ENCODE results near the gene ORC5.
A peak's percentile ranks its signal among the peaks of the same experiment; 100 is the strongest.
"Not testable (repeated sequence)": the region's sequence is repeated elsewhere in the genome, so short reads cannot be mapped to it uniquely, and the experiment has no call there.

Gene ORC5

DNA sequence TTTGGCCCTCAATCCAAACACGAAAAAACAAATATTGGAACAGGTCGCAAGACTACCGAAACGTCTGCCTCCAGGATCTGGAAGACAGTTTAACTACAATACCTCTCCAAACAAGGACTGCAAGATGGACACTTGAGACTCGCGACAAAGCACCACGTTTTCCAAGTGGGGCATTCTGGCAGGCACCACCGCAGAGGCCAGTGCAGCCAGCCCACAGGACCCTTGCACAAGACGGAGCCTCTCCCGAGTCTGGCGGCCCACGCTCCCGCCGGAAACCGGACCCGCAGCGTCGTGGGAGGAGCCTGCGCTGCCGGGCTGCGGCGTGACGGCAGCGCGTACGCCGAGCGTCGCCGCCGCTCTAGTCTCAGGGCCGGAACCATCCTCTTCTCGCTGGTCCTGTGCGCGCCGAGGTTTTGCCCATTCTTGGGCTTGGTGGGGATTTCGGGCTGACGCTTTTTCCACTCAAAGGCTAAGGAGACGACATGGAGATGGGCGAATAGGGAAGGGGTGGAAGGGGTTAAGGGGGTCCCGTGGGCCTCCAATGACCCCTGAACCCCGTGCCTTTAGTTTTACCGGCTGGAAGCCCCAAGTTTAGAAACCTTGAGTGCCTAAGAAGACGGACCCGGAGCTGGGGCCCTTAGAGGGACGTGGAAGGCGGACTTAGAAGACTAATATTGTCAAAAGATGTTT, at the start of gene ORC5:
Gene ORC5 (minus strand): TSS at position 283 of the 690 bp plus-strand sequence. CDS start 109 bp downstream, at position 174.
- DNase-seq (ENCODE audit: low read depth): peak; percentile 33

DNA sequence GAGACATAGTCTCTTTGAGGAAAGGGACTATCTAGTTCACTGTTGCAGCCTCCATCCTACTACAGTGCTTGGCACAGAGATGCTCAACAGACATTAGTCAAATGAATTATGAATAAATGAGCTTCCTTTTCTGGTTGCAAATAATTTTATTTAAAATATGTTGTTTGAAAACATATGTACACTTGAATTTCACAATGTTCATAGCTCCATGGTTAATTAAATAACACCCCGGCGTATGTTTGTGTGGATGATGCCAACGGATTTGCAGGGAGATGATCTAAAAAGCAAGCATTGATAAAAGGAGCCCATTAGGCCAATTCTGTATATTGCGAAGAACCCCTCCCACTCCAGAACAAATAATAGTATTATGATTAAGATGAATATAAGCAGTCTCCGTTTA, 47.8 kb upstream of the ORC5 start:
- DNase-seq (ENCODE audit: low read depth): no peak

DNA sequence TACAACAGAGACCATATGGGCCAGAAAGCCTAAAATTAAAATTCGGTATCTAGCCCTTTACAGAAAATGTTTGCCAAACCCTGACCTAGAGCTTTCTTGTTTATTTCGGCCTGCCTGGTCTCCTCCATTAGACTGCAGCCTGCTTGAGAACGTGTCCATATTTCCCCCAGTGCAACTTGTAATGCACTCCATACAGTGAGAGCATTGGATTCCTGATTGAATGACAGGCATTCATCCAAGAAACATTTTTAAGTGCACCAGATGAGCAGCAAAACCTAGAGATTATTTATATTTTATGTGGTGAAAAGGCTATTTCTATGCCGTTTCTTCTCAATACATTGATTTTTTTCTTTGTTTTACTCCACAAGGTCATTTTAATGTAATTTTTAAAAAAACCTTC, 47.4 kb upstream of the ORC5 start:
- no peak for DNase-seq (ENCODE audit: low read depth)

DNA sequence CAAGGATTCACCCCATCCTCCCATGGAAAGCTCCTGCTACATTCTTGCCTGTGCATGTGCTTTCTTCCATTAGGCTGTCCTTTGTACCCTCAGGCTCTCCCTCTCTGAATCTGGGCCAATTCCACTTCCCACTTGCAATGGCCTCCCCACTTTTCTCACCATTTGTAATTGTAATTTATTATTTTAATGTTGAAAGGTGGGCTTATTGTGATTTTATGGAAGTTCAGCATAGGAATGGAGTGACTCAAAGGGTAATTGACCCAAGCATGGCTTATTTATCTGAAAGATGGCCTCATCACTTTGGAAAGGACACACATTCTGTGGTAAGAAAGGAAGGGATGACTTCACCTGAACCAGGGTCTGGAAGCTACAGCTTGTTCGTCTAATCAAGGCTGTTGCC, 46.9 kb upstream of the ORC5 start:
- DNase-seq (ENCODE audit: low read depth): no peak

DNA sequence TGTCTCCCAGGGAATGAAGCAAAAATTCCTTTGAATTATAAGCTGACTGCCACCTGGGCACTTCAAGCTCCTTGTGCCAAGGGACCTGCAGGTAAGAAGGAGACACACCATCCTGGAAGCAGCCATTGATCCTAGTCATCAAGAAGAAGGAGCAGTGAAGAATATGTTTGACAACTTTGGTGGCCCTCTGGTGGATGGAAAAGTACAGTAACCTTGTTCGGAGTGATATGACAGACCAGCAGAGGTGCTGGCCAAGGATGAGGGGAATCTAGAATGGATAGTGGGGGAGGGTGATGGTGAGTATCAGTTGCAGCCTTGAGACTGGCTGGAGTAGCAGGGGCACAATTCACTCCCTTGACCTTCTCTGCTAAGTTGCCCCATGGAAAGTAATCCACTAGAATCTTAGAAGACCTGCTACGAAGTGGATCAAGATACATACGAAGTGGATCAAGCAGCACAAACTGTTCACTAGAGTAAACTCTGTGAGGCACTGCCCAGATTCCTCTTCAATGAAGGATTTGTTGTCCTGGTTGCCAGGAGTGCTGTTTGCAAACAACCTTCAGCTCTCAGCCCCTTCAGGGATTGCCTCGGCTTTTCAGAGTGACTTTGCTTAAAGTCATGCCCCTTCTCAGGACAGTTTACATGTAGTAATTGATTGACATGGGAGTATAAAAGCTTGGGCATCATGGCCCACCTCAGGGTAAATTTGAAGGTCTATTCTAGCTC, 44.8 kb upstream of the ORC5 start:
- no peak for DNase-seq (ENCODE audit: low read depth)

DNA sequence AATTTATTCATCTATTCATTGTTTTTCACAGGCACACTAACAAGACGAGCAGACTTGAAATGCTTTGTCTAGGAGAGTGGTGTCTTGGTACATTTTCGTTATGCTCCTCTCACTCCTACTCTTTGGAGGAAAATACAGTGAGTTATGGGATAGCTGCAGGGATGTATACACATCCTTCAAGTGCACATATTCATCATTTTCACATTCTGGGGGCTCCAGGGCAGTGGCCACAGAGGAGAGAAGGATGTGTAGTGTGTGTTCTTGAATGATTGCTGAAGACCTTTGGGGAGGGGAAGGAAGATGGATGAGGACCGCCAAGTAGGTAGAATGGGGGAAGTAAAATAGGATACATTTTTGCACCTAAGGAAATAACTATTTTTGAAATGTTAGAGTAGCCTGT, 34.8 kb upstream of the ORC5 start:
- DNase-seq (ENCODE audit: low read depth): no peak

DNA sequence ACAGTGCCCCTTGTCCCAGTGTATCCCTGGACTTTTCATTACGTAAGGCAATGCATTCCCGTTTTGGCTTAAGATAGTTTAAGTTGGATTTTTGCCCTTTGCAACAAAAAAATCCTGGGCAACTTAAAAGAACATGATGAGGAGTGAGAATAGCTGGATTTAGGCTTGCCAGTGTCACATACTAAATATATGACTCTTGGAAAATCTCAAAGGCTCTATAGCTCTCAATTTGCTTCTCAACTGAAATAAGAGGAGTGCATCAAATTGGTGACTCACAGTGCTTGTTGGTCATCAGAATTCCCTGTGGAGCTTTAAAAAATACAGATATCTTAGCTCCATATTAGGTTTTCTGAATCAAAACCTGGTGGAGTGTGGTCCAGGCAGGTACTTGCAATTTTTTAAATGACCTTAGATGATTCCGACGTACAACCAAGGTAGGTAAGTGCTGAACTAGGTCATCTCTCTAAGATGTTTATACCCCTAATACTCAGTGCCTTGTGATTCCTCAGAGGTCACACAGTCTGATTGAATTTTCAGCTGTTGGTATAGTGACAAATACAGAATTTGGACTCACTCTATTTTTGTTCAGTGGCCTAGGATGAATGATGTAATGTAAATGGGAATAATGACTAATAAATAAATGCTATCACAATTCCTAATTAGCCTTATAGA, 33.9 kb upstream of the ORC5 start:
- DNase-seq (ENCODE audit: low read depth): no peak

DNA sequence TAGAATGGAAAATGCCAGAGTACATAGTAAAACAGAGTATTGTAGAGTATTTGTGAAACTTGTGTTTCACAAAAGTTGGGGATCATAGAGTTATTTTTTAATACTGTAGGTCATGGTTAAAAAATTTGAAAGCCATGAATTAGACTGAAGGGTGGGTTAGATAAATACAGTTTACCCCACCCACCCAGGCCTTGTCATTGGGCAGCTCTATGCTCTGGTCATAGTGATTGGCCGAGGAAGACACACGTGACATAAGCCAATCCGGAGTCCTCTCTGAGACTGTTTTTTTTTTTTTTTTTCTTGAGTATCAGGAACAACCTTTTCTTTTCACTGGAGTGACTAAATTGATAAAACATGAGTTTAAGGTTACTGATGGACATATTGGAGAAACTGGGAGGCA, 33.3 kb upstream of the ORC5 start:
- no peak for DNase-seq (ENCODE audit: low read depth)

DNA sequence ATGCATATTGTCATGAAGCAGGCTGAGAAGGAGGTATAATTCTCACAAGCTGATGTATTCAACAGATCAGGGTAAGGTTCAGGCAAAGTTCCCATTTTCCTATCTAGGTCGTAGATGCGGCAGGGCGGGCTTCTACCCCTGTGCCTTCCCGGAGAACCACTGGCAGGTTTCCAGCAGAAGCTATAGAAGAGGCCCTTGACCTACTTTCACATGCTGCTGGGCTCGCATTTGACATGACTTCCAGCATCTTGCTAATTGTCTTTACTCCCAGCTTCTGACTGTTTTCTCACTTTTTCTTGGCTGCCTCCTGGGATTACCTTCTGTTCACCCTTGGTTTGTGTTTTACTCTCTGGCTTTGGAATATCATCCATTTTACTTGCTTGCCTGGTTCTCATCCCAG, 32.6 kb upstream of the ORC5 start:
- DNase-seq (ENCODE audit: low read depth): no peak

DNA sequence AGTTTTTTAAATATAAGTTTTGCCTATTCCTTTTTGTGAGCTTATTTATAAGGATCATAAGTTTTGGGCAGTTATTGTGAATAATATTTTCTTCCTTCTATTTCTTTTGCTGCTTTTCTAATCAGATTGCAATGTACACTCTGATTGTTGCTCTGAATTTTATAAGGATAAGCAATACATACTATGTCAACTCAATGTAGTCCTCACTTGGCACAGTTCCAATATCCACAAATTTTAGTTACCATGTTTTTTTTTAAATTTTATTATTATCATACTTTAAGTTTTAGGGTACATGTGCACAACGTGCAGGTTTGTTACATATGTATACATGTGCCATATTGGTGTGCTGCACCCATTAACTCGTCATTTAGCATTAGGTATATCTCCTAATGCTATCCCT, 27.2 kb upstream of the ORC5 start:
- not testable (repeated sequence) for DNase-seq (ENCODE audit: low read depth)

DNA sequence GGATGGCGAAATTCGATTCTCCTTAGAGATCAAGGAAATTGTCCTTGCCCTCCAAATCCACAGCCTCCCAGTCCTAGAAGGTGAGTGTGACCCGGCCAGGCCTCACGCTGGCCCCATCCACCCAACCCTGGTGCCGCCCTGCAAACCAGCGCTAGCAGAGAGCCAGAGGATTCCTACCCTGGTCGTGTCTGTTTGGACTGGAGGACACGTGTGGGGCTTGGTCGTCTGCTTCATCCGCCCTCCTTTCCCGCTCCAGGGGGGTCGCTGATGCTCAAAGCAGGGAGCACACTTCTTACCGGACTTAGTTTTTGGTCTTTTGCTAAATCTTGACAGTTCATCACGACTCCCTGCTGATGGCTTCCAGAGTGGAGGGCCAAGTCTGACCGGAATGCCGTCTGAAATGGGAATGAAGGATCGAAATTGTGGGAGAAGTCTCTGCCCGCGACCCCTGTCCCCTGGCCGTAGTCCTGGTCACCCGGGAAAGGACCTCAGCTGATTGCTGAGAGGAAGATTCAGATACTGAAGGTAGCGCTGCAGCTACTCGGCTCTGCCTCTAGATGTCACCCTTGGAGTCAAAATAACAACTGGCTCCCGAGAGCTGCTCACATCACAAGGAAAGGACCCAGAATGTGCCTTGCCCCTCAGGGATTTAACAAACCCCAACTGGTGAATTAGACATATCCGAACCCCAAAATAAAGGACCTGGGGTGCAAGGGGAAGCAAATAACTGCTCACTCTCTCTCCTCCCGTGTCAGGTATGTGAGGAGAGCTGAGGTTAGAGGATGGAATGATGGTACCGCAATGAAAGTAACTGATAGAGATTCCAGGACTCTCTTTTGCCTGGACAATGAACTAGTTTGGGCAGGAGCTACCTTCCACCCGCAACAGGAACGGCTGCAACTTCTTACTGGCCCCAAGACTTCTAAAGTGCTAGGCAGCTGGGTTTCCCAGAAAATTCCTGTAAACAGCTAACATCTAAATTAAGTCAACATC, 23.5 kb upstream of the ORC5 start:
- DNase-seq (ENCODE audit: low read depth): peak; percentile 11

DNA sequence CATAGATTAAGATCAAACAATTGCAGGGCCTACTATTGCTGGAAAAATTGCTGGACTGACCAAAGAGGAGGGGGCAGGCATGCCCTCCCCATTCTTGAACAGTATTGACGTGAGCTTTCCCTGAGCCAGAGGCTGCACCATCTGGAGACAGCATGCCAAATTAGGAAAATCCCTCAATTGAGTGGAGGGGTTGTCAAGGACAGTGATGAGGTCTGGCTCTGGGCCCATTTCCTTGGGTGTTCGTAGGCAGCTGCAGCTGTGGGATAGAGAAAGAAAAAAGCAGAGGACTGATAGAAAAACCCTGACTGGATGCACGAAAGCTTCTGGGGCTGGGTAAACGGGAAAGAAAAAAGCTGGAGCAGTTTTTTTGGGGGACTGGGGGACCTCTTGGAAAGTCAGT, 22.8 kb upstream of the ORC5 start:
- DNase-seq (ENCODE audit: low read depth): no peak

DNA sequence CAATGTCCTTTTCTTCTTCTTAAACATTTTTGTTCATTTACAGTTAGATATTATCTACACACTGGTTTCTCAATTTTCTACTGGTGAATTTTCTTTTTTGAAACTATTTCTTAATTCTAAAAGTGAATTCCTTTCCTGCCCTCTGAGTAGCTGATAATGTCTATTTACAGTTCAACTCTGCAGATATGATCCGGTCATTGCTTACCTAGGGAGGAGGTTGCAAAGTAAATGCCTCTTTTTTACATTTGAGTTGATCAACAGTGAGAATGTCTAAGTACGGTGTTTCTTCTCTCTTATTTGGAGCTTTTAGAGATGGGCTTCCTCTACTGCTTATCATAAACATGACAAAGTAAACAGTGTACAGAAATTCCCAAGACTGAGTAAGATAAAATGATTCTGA, 20.6 kb upstream of the ORC5 start:
- DNase-seq (ENCODE audit: low read depth): no peak

DNA sequence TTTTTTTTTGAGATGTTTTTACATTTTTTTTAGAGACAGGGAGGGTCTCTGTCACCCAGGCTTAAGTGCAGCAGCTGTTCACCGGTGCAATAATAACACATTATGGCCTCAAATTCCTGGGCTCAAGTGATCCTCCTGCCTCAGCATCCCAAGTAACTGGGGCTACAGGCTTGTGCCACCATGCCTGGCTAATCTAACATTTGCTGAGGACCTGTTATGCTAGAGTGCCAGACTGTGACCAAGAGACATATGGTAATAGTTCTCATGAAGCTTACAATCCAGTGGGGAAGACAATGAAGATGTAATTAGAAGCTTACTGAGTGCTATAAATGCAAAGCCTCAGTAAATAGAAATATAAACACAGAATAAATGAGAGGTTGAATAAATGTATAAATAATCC, 17.6 kb upstream of the ORC5 start:
- DNase-seq (ENCODE audit: low read depth): no peak

DNA sequence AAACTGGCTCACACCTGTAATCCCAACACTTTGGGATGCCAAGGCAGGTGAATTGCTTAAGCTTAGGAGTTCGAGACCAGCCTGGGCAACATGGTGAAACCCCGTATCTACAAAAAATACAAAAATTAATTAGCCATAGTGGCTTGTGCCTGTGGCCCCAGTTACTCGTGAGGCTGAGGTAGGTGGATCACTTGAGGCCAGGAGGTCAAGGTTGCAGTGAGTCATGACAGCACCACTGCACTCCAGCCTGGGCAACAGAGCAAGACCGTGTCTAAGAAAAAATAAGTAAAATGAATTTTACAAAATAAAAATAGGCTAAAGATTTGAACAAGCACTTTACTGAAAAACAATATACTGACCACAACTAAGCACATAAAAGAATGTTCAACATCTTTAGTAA, 9.8 kb upstream of the ORC5 start:
- no peak for DNase-seq (ENCODE audit: low read depth)

DNA sequence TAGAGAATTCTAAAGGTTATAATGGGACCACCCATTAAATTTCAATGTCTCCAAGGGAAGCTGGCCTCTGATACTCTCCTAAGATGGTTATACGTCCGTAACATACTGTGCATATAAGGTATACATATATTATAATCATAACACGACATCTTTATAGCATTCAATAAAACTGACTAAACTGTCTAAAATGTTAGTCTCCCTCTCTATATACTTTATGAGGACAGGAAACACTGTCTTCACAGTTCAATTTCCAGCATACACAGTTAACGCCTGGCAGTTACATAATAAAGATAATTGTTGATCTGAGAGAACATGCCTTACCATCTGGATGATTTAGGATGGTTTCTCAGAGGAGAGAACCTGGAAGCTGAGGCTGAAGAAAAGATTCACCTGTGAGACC, 1.2 kb upstream of the ORC5 start:
- DNase-seq (ENCODE audit: low read depth): no peak

DNA sequence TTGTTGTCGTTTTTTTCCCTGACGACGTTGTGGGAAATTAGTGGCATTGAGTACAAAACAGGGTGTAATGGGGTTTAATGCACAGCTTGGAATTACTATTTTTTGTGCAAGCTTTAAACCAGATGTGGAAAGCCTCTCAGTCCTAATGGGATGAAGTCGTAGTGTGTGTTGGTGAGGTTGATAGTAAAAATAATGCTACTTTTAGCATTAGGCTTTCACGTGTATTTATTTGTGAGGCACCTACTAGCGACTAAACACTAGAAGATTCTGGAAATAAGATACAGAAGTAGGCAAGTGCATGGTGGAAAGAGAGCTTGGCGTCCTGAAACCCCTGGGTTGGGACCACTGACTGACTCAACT, 588 bp upstream of the ORC5 start:
- no peak for DNase-seq (ENCODE audit: low read depth)

DNA sequence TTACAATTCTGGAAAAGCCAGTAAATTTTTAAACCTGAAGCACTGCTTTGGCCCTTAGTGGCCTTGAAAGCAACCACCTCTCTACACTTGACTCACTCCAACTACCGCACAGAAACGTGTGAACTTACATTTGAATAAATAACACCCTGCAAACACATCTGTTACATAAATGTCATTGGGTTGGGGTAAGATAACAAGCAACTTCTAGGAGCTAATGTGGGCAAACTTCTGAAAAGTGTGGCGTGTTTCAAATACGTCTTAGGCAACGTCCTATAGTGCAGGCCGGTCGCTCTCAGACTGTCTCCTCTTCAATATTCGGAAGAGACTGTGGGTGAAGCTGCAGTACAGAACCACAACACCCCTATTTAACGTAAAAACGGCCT, 474 bp downstream of the ORC5 start:
- peak; percentile 11 for DNase-seq (ENCODE audit: low read depth)

DNA sequence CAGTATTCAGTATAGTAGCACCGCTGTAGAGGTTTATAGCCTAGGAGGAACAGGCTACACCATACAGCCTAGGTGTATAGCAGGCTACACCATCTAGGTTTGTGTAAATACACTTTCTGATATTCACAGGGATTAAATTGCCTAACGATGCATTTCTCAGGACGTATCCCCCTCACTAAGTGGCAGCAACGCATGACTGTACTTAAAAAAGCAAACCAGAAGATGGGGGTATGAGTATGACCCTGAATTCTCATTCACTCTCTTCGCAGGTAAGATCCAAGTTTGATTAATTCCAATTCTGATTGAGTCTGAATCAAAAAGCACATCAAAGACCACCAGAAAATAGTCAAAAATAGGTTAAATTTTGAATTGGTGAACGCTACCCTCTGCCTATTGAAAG, 972 bp downstream of the ORC5 start:
- no peak for DNase-seq (ENCODE audit: low read depth)

DNA sequence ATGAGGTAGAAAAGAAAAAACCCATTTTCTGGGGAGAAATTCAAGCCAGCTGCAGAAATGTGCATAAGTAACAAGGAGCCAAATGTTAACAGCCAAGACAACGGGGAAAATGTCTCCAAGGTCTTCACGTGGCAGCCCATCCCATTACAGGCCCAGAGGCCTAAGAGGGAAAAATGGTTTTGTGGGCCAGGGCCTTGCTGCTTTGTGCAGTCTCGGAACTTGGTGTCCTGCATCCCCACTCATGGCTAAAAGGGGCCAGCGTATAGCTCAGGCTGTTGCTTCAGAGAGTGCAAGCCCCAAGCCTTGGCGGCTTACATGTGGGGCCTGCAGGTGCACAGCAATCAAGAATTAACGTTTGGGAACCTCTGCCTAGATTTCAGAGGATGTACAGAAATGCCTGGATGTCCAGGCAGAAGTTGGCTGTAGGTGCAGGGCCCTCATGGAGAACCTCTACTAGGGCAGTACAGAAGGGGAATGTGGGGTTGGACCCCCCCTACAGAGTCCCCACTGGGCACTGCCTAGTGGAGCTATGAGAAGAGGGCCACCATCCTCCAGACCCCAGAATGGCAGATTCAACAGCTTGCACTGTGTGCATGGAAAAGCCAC, 9.0 kb downstream of the ORC5 start:
- DNase-seq (ENCODE audit: low read depth): no peak

DNA sequence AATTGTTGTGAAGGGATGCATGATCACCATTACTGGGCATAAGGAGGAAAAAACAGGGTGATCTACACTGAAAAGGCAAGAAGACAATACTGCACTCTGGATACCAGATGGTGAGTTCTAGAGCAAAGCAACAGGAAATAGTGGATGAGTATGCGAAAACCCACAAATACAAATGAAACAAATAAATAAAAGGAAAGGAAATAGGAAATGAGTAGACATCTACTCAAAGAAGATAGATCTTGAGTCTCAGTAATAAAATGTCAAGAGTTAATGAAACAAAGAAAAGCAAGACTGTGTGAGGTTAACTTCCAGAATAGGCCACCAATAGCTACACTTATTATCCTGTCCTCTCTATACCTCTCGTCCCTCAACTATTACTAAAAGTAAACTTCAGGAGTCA, 11.7 kb downstream of the ORC5 start:
- peak; percentile 0 for DNase-seq (ENCODE audit: low read depth)

DNA sequence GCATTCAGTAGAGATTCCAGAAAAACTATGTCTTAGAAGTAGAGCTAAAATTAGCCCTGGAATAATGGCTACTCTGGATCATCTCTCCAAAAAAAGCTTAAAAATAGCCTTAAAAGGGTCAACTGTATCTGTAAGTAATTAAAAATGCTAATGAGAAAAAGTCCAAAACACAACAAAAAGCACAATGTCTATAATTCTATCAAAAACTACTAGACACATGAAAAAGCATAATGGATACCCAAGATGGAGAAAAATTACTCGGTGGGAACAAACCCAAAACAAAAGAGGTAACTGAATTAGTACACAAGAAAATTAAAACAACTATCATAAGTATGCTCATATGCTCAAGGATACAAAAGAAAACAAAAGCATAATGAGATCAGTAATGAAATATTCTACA, 15.4 kb downstream of the ORC5 start:
- DNase-seq (ENCODE audit: low read depth): no peak
